ENCODE data around the gene PXDN.

PXDN gene

GRCh38 chr2:1633936-1634587 is 110.3 kb downstream of the PXDN start:
- Histone ChIP-seq H3K36me3 (replicated peaks; ENCODE audit: insufficient read depth, low read length) (no peaks in the 10 kb centered on the region), H3K9me2 (replicated peaks; ENCODE audit: insufficient read depth, low read length) (no peaks in the 10 kb centered on the region), H3K4me2 (ENCODE audit: low read depth, low read length) (no peak overlapping the region), H3K4me1 (ENCODE audit: low read length) (no peaks in the 10 kb centered on the region), H3K4me3 (ENCODE audit: low read length) (no peak overlapping the region), H3K9me3 (replicated peaks; ENCODE audit: insufficient read depth, low read length) (no peaks in the 10 kb centered on the region), H3F3A (ENCODE audit: insufficient read depth, low read length) (no peaks in the 10 kb centered on the region), H4K20me1 (ENCODE audit: insufficient read depth, low read length) (no peaks in the 10 kb centered on the region), H3K27ac (ENCODE audit: low read length) (no peak overlapping the region), H3K9ac (ENCODE audit: low read length) (no peak overlapping the region), H3K79me2 (ENCODE audit: low read length) (no peaks in the 10 kb centered on the region), H2AFZ (ENCODE audit: low read length) (no peak overlapping the region), H3K27me3 (replicated peaks; ENCODE audit: insufficient read depth, low read length) (no peaks in the 10 kb centered on the region)
- DNase-seq = no peak
- TF ChIP-seq EZH2phosphoT487 (IDR thresholded peaks at IDR 0.05; ENCODE audit: low read length) = no peak
- TF ChIP-seq EZH2 (optimal IDR thresholded peaks at IDR 0.05; ENCODE audit: low read depth, low read length) = no peak
- TF ChIP-seq, protein P1, sequence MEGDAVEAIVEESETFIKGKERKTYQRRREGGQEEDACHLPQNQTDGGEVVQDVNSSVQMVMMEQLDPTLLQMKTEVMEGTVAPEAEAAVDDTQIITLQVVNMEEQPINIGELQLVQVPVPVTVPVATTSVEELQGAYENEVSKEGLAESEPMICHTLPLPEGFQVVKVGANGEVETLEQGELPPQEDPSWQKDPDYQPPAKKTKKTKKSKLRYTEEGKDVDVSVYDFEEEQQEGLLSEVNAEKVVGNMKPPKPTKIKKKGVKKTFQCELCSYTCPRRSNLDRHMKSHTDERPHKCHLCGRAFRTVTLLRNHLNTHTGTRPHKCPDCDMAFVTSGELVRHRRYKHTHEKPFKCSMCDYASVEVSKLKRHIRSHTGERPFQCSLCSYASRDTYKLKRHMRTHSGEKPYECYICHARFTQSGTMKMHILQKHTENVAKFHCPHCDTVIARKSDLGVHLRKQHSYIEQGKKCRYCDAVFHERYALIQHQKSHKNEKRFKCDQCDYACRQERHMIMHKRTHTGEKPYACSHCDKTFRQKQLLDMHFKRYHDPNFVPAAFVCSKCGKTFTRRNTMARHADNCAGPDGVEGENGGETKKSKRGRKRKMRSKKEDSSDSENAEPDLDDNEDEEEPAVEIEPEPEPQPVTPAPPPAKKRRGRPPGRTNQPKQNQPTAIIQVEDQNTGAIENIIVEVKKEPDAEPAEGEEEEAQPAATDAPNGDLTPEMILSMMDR (IDR thresholded peaks at IDR 0.05; ENCODE audit: low read length) = no peak

DNA sequence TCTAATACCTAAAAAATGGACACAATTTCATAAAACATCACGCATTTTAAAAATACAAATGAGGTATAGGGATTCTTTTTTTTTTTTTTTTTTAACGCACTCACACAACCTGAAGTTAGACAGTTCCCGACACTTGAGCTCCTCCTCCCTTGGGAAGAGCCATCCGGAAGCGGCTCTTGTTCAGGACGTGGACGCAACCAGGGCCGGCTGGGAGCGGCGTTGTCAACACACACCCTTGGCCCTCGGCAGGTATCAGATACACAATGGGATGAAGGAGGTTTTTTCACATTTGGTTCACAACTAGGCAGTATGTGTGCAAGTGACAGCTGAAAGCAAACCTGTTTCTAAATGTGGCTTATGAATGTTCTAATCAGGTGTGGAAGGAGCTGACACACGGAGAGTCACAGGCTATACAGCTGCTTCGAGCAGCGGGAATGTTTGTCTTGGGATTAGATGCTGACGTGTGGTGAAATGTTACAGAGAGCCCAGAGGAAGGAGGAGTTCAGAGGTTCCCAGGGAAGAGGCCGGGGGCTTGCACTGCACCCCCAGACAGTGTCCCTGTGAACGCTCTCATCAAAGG is 111.1 kb downstream of the PXDN start:
- H2AFZ ChIP-seq (ENCODE audit: low read length) = no peak overlapping the region
- H3K9me3 ChIP-seq (replicated peaks; ENCODE audit: insufficient read depth, low read length) = no peaks in the 10 kb centered on the region
- H3K36me3 ChIP-seq (replicated peaks; ENCODE audit: insufficient read depth, low read length) = no peaks in the 10 kb centered on the region
- H3K79me2 ChIP-seq (ENCODE audit: low read length) = no peaks in the 10 kb centered on the region
- TF ChIP-seq, protein P1 (IDR thresholded peaks at IDR 0.05; ENCODE audit: low read length) = no peak
- TF ChIP-seq EZH2 (optimal IDR thresholded peaks at IDR 0.05; ENCODE audit: low read depth, low read length) = no peak
- no peak for TF ChIP-seq EZH2phosphoT487 (IDR thresholded peaks at IDR 0.05; ENCODE audit: low read length)
- no peaks in the 10 kb centered on the region for H4K20me1 ChIP-seq (ENCODE audit: insufficient read depth, low read length)
- no peak for DNase-seq
- no peaks in the 10 kb centered on the region for H3F3A ChIP-seq (ENCODE audit: insufficient read depth, low read length)
- H3K4me3 ChIP-seq (ENCODE audit: low read length) = no peak overlapping the region
- H3K4me2 ChIP-seq (ENCODE audit: low read depth, low read length) = no peak overlapping the region
- no peak overlapping the region for H3K9ac ChIP-seq (ENCODE audit: low read length)
- no peak overlapping the region for H3K27ac ChIP-seq (ENCODE audit: low read length)
- H3K4me1 ChIP-seq (ENCODE audit: low read length) = no peaks in the 10 kb centered on the region
- H3K27me3 ChIP-seq (replicated peaks; ENCODE audit: insufficient read depth, low read length) = no peaks in the 10 kb centered on the region
- H3K9me2 ChIP-seq (replicated peaks; ENCODE audit: insufficient read depth, low read length) = no peaks in the 10 kb centered on the region

DNA sequence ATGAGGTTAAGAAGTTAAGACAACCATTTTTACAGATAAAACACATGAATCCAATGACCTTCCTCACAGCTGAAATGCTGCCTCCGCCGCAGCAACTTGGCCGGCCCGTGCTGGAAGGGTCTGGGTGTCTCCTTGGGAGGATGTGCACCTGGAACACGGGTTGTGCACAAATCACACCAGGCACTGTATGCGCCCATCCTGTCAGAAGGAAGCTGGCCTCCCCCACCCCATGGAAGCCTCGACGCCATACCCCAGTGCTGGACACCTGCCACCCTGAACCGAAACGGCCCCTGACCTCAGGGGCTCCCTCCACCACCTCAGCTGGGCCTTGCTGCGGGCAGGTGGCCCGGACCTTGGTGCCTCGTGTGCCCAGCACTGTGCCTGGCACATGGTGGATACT is 111.8 kb downstream of the PXDN start:
- no peak overlapping the region for H3K27ac ChIP-seq (ENCODE audit: low read length)
- TF ChIP-seq, protein P1 (IDR thresholded peaks at IDR 0.05; ENCODE audit: low read length) = no peak
- no peak for TF ChIP-seq EZH2 (optimal IDR thresholded peaks at IDR 0.05; ENCODE audit: low read depth, low read length)
- no peak for TF ChIP-seq EZH2phosphoT487 (IDR thresholded peaks at IDR 0.05; ENCODE audit: low read length)
- H3K4me1 ChIP-seq (ENCODE audit: low read length) = no peaks in the 10 kb centered on the region
- H3K4me3 ChIP-seq (ENCODE audit: low read length) = no peak overlapping the region
- H3K36me3 ChIP-seq (replicated peaks; ENCODE audit: insufficient read depth, low read length) = no peaks in the 10 kb centered on the region
- no peaks in the 10 kb centered on the region for H4K20me1 ChIP-seq (ENCODE audit: insufficient read depth, low read length)
- H3K4me2 ChIP-seq (ENCODE audit: low read depth, low read length) = no peak overlapping the region
- H2AFZ ChIP-seq (ENCODE audit: low read length) = no peak overlapping the region
- no peaks in the 10 kb centered on the region for H3K9me3 ChIP-seq (replicated peaks; ENCODE audit: insufficient read depth, low read length)
- H3K9me2 ChIP-seq (replicated peaks; ENCODE audit: insufficient read depth, low read length) = no peaks in the 10 kb centered on the region
- H3K9ac ChIP-seq (ENCODE audit: low read length) = no peak overlapping the region
- no peaks in the 10 kb centered on the region for H3K27me3 ChIP-seq (replicated peaks; ENCODE audit: insufficient read depth, low read length)
- H3F3A ChIP-seq (ENCODE audit: insufficient read depth, low read length) = no peaks in the 10 kb centered on the region
- no peaks in the 10 kb centered on the region for H3K79me2 ChIP-seq (ENCODE audit: low read length)
- DNase-seq = no peak

Data from MM.1S (cell line).